CD14-positive monocyte (primary cell): Measurements from ENCODE around the gene MIA2. TPM values are rescaled to one million over a fixed set of nuclear protein-coding genes. Genes with fewer than 3 reads are reported as not detected.

Experiments used
- DNase-seq, 3 donors: peaks; one replicate each; pipeline ENCODE4 v3.0.0-alpha.2; 2011 to 2022
- H2AFZ ChIP-seq: 2 replicates; pipeline ENCODE4 v1.6.0; 2012; ENCODE audit warnings: mild to moderate bottlenecking, low read depth, low read length, inconsistent platforms; ENCODE audit not compliant: insufficient read depth, poor library complexity, severe bottlenecking
- H3K27ac ChIP-seq, 2 donors: 1 replicate in 1 of 2; 2 replicates in 1 of 2; pipeline ENCODE4 v1.5.1; 2012 to 2013; ENCODE audit warnings: low read length in 2 of 2, control low read depth in 1 of 2, inconsistent platforms in 1 of 2, low read depth in 1 of 2, mild to moderate bottlenecking in 1 of 2
- H3K27me3 ChIP-seq, 2 donors: one replicate each; pipeline versions ENCODE4 v1.6.0 to v1.6.1; 2011 to 2013; ENCODE audit warnings: low read length in 2 of 2; ENCODE audit not compliant: control insufficient read depth in 2 of 2, insufficient read depth in 2 of 2
- H3K36me3 ChIP-seq, 2 donors: replicated peaks in 1 of 2; 1 replicate in 1 of 2; 2 replicates in 1 of 2; pipeline versions ENCODE4 v1.5.1 to v1.6.1; 2012 to 2013; ENCODE audit warnings: low read length in 2 of 2, control low read depth in 1 of 2, inconsistent platforms in 1 of 2, mild to moderate bottlenecking in 1 of 2; ENCODE audit not compliant: insufficient read depth in 2 of 2, control insufficient read depth in 1 of 2
- H3K4me1 ChIP-seq, 2 donors: 1 replicate in 1 of 2; 2 replicates in 1 of 2; pipeline versions ENCODE4 v1.5.1 to v1.6.1; 2012 to 2013; ENCODE audit warnings: low read length in 2 of 2, control low read depth in 1 of 2, inconsistent platforms in 1 of 2, mild to moderate bottlenecking in 1 of 2, moderate library complexity in 1 of 2; ENCODE audit not compliant: insufficient read depth in 2 of 2, control insufficient read depth in 1 of 2
- H3K4me2 ChIP-seq: replicated peaks from 2 replicates; pipeline ENCODE3; 2012; ENCODE audit warnings: low read length, moderate library complexity, mild to moderate bottlenecking; ENCODE audit not compliant: poor library complexity, severe bottlenecking; ENCODE audit errors: extremely low read depth
- H3K4me3 ChIP-seq, 3 experiments: fragments of 200-600 bp in 1 of 3; sonication (generic) in 1 of 3; replicated peaks in 1 of 3; 1 replicate in 2 of 3; 2 replicates in 1 of 3; pipeline ENCODE4 v1.5.1; 2011 to 2013; ENCODE audit warnings: low read length in 3 of 3, mild to moderate bottlenecking in 3 of 3, control low read depth in 2 of 3, low read depth in 2 of 3, inconsistent platforms in 1 of 3, moderate library complexity in 1 of 3
- H3K79me2 ChIP-seq: 2 replicates; pipeline ENCODE4 v1.6.0; 2012; ENCODE audit warnings: mild to moderate bottlenecking, control low read depth, inconsistent platforms, low read length, moderate library complexity; ENCODE audit not compliant: insufficient read depth
- H3K9ac ChIP-seq: 2 replicates; pipeline ENCODE4 v1.6.0; 2017; ENCODE audit warnings: low read length, mild to moderate bottlenecking; ENCODE audit not compliant: insufficient read depth, poor library complexity, severe bottlenecking
- H3K9me3 ChIP-seq, 2 donors: replicated peaks in 1 of 2; 1 replicate in 1 of 2; 2 replicates in 1 of 2; pipeline versions ENCODE4 v1.5.1 to v1.6.1; 2012 to 2013; ENCODE audit warnings: low read length in 2 of 2, control low read depth in 1 of 2; ENCODE audit not compliant: control insufficient read depth in 1 of 2, insufficient read depth in 1 of 2
- H4K20me1 ChIP-seq: 2 replicates; pipeline ENCODE4 v1.6.0; 2012; ENCODE audit warnings: mild to moderate bottlenecking, low read length, control low read depth, moderate library complexity; ENCODE audit not compliant: insufficient read depth
- H3K27ac Mint-ChIP-seq, 7 donors: one replicate each; pipeline ENCODE4 v1.8.0; 2020; ENCODE audit warnings: mild to moderate bottlenecking in 7 of 7, mixed read lengths in 7 of 7, moderate library complexity in 6 of 7, inconsistent platforms in 2 of 7
- H3K27me3 Mint-ChIP-seq, 3 donors: one replicate each; pipeline ENCODE4 v1.8.0; 2021 to 2022; ENCODE audit warnings: low read depth in 3 of 3, mild to moderate bottlenecking in 3 of 3, mixed read lengths in 3 of 3, moderate library complexity in 3 of 3, inconsistent platforms in 1 of 3
- H3K36me3 Mint-ChIP-seq, 2 donors: one replicate each; pipeline ENCODE4 v1.8.0; 2020; ENCODE audit warnings: mixed read lengths in 2 of 2, inconsistent platforms in 1 of 2, mild to moderate bottlenecking in 1 of 2
- H3K4me1 Mint-ChIP-seq: one replicate; pipeline ENCODE4 v1.8.0; 2020; ENCODE audit warnings: mild to moderate bottlenecking, mixed read lengths
- H3K4me3 Mint-ChIP-seq, 2 donors: one replicate each; pipeline ENCODE4 v1.8.0; 2020; ENCODE audit warnings: mild to moderate bottlenecking in 2 of 2, mixed read lengths in 2 of 2, moderate library complexity in 1 of 2
- H3K9me3 Mint-ChIP-seq, 7 donors: one replicate each; pipeline ENCODE4 v1.8.0; 2020 to 2022; ENCODE audit warnings: mixed read lengths in 7 of 7, mild to moderate bottlenecking in 6 of 7, moderate library complexity in 6 of 7, inconsistent platforms in 2 of 7
- WGBS: methylation state at CpG from one replicate; pipeline ENCODE4 v1.1.5; 2013; ENCODE audit warnings: missing lambda C conversion rate; ENCODE audit not compliant: insufficient coverage; 5-methylcytosine and 5-hydroxymethylcytosine counted together
- intact Hi-C, 2 donors: fragments of 100-400 bp; cut with micrococcal nuclease; formaldehyde crosslinking; loops; one replicate each; pipeline versions ENCODE4 v1.15.0 to v1.15.1; 2023
- polyA plus RNA-seq, 3 donors: library from polyadenylated mRNA; depleted of rRNA in 1 of 3; unstranded in 2 of 3; stranded (reverse) in 1 of 3; fragments of 300-500 nt in 2 of 3; fragments of >200 nt in 1 of 3; fragmentation: Illumina TruSeq in 2 of 3; gene quantifications; 1 replicate in 2 of 3; 2 replicates in 1 of 3; pipeline ENCODE4 v1.2.3, GENCODE V29; 2012 to 2021
- TF ChIP-seq, protein P1 (sequence below): fragments of 200-600 bp; IDR thresholded peaks from one replicate; pipeline ENCODE4 v1.8.0; 2022; ENCODE audit warnings: antibody characterized with exemption, mild to moderate bottlenecking

Gene MIA2
- polyA plus RNA-seq, 3 donors = 19.1 to 24.6 (median 20.0) TPM

GRCh38 chr14:39423793-39424192 lies 190.1 kb downstream of the MIA2 start:
- no peak overlapping the region for H3K9ac ChIP-seq
- H3K4me1 Mint-ChIP-seq = peaks cover 34% of the 10 kb centered on the region
- H3K4me3 ChIP-seq = no peak overlapping the region
- no peak overlapping the region for H3K4me3 Mint-ChIP-seq
- H2AFZ ChIP-seq = no peak overlapping the region
- WGBS = no CpG with 5 or more reads among the region's 3 CpGs
- H3K36me3 Mint-ChIP-seq = peaks cover 6 to 12% of the 10 kb centered on the region in 2 donors
- no peaks in the 10 kb centered on the region for H3K27me3 ChIP-seq
- peaks cover 0 to 1% (median 0%) of the 10 kb centered on the region in 3 donors for H3K27me3 Mint-ChIP-seq
- intact Hi-C loops = no loop called here
- H3K36me3 ChIP-seq = peaks cover 0 to 10% of the 10 kb centered on the region in 2 donors
- no peak overlapping the region for H3K4me2 ChIP-seq
- peaks cover 11 to 15% of the 10 kb centered on the region in 2 donors for H3K4me1 ChIP-seq
- H3K9me3 ChIP-seq = peaks cover 0 to 3% of the 10 kb centered on the region in 2 donors
- H3K79me2 ChIP-seq = peaks cover 100% of the 10 kb centered on the region
- no peak for DNase-seq
- TF ChIP-seq, protein P1, sequence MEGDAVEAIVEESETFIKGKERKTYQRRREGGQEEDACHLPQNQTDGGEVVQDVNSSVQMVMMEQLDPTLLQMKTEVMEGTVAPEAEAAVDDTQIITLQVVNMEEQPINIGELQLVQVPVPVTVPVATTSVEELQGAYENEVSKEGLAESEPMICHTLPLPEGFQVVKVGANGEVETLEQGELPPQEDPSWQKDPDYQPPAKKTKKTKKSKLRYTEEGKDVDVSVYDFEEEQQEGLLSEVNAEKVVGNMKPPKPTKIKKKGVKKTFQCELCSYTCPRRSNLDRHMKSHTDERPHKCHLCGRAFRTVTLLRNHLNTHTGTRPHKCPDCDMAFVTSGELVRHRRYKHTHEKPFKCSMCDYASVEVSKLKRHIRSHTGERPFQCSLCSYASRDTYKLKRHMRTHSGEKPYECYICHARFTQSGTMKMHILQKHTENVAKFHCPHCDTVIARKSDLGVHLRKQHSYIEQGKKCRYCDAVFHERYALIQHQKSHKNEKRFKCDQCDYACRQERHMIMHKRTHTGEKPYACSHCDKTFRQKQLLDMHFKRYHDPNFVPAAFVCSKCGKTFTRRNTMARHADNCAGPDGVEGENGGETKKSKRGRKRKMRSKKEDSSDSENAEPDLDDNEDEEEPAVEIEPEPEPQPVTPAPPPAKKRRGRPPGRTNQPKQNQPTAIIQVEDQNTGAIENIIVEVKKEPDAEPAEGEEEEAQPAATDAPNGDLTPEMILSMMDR = no peak
- H3K27ac Mint-ChIP-seq = no peak overlapping the region
- H4K20me1 ChIP-seq = peaks cover 100% of the 10 kb centered on the region
- no peak overlapping the region for H3K27ac ChIP-seq
- H3K9me3 Mint-ChIP-seq = peaks cover 0 to 6% (median 4%) of the 10 kb centered on the region in 7 donors

DNA sequence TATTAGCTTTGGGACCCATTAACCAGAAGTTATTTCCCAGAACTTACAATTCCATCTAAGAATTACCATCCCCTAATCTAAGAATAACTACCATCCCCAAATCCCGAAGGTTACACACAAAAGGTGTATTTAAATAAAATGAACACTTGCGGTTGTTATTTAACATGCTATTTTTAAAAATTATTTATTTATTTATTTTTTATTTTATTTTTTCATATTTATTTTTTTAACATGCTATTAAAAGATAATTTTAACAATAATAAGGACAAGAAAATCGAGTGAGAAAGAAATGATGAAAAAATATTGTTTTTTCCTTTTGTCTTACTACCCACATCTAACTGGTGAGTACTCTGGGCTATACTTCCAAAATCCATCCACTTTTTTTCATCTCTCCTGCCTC lies 192.2 kb downstream of the MIA2 start:
- Histone ChIP-seq H4K20me1 (peaks cover 100% of the 10 kb centered on the region), H3K79me2 (peaks cover 100% of the 10 kb centered on the region), H3K9me3 (no peaks in the 10 kb centered on the region), H3K9ac (no peak overlapping the region), H3K36me3 (peaks cover 0 to 4% of the 10 kb centered on the region in 2 donors), H2AFZ (no peak overlapping the region), H3K4me3 (no peak overlapping the region), H3K4me1 (peaks cover 27 to 36% of the 10 kb centered on the region in 2 donors), H3K27ac (peak overlapping the region in 1 of 2 donors; percentile 60), H3K27me3 (no peaks in the 10 kb centered on the region), H3K4me2 (no peak overlapping the region)
- peaks cover 3 to 5% of the 10 kb centered on the region in 2 donors for H3K36me3 Mint-ChIP-seq
- peaks cover 56% of the 10 kb centered on the region for H3K4me1 Mint-ChIP-seq
- no peak for DNase-seq
- H3K27me3 Mint-ChIP-seq = peaks cover 0 to 1% (median 0%) of the 10 kb centered on the region in 3 donors
- intact Hi-C loops = no loop called here
- H3K4me3 Mint-ChIP-seq = no peak overlapping the region
- peaks cover 0 to 2% (median 0%) of the 10 kb centered on the region in 7 donors for H3K9me3 Mint-ChIP-seq
- WGBS = no CpG with 5 or more reads among the region's 3 CpGs
- H3K27ac Mint-ChIP-seq = no peak overlapping the region
- TF ChIP-seq, protein P1 = no peak
